ENCODE results near the gene ECI1. TPM values are rescaled to one million over a fixed set of nuclear protein-coding genes. Genes with fewer than 3 reads are reported as not detected.

Gene ECI1
- total RNA-seq, 1 donor from 2014 or later = 36.5 TPM

- intact Hi-C loops (cut with micrococcal nuclease) = loop anchor here (5.0 to 10.0 kb wide), 2 partner anchors 174 to 228 kb away; partner anchors contain the start of gene CCNF
- Mint-ChIP-seq H3K36me3 (ENCODE audit: low read depth) (no peaks in the 10 kb centered on the region), H3K27ac (no peak within 1 kb of the TSS), H3K4me1 (ENCODE audit: low read depth) (no peaks in the 10 kb centered on the region), H3K9me3 (no peaks in the 10 kb centered on the region), H3K4me3 (peak within 1 kb of the TSS; percentile 49), H3K27me3 (ENCODE audit: insufficient read depth) (peaks cover 34% of the 10 kb centered on the region)
- DNase-seq (ENCODE audit: low spot score) = no peak
Measured at GRCh38 chr16:2196162-2196980, 55.0 kb downstream of the ECI1 start, which contains the start of gene CASKIN1. TSS of gene CASKIN1 (minus strand) at chr16:2196605. CDS start at chr16:2196432, 173 bp downstream.

- Mint-ChIP-seq H3K9me3 (no peaks in the 10 kb centered on the region), H3K27me3 (ENCODE audit: insufficient read depth) (peaks cover 33% of the 10 kb centered on the region), H3K36me3 (ENCODE audit: low read depth) (no peaks in the 10 kb centered on the region), H3K27ac (no peak overlapping the region), H3K4me3 (no peak overlapping the region), H3K4me1 (ENCODE audit: low read depth) (no peaks in the 10 kb centered on the region)
- intact Hi-C loops (cut with micrococcal nuclease) = loop anchor here (1.0 to 10.0 kb wide), 4 partner anchors 55 to 306 kb away; partner anchors contain the start of genes CCNF and ECI1
- no peak for DNase-seq (ENCODE audit: low spot score)
Measured at GRCh38 chr16:2195322-2196161, 55.8 kb downstream of the ECI1 start.

GRCh38 chr16:2194852-2195321, 56.5 kb downstream of the ECI1 start:
- peak overlapping the region; percentile 15 for H3K4me3 Mint-ChIP-seq
- no peaks in the 10 kb centered on the region for H3K4me1 Mint-ChIP-seq (ENCODE audit: low read depth)
- H3K36me3 Mint-ChIP-seq (ENCODE audit: low read depth) = no peaks in the 10 kb centered on the region
- H3K9me3 Mint-ChIP-seq = no peaks in the 10 kb centered on the region
- peak; percentile 25 for DNase-seq (ENCODE audit: low spot score)
- no peak overlapping the region for H3K27ac Mint-ChIP-seq
- H3K27me3 Mint-ChIP-seq (ENCODE audit: insufficient read depth) = peaks cover 32% of the 10 kb centered on the region
- intact Hi-C loops (cut with micrococcal nuclease) = loop anchor here (1.0 to 10.0 kb wide), 4 partner anchors 56 to 306 kb away; partner anchors contain the start of genes CCNF and ECI1

- intact Hi-C loops (cut with micrococcal nuclease) = loop anchor here (2.0 to 10.0 kb wide), 2 partner anchors 57 to 231 kb away; partner anchors contain the start of genes CCNF and ECI1
- Mint-ChIP-seq H3K9me3 (no peaks in the 10 kb centered on the region), H3K4me3 (no peak overlapping the region), H3K36me3 (ENCODE audit: low read depth) (no peaks in the 10 kb centered on the region), H3K27ac (no peak overlapping the region), H3K27me3 (ENCODE audit: insufficient read depth) (peaks cover 32% of the 10 kb centered on the region), H3K4me1 (ENCODE audit: low read depth) (no peaks in the 10 kb centered on the region)
- DNase-seq (ENCODE audit: low spot score) = no peak
Measured at GRCh38 chr16:2194166-2194834, 57.1 kb downstream of the ECI1 start.

- H3K4me3 Mint-ChIP-seq = no peak overlapping the region
- H3K4me1 Mint-ChIP-seq (ENCODE audit: low read depth) = no peaks in the 10 kb centered on the region
- H3K9me3 Mint-ChIP-seq = no peaks in the 10 kb centered on the region
- H3K27ac Mint-ChIP-seq = no peak overlapping the region
- intact Hi-C loops (cut with micrococcal nuclease) = loop anchor here (10.0 kb wide), 1 partner anchor 233 kb away; the partner anchor contains the start of gene CCNF
- DNase-seq (ENCODE audit: low spot score) = no peak
- H3K27me3 Mint-ChIP-seq (ENCODE audit: insufficient read depth) = peaks cover 15% of the 10 kb centered on the region
- no peaks in the 10 kb centered on the region for H3K36me3 Mint-ChIP-seq (ENCODE audit: low read depth)
Measured at GRCh38 chr16:2191446-2191706, 60.0 kb downstream of the ECI1 start.

- no peak for DNase-seq (ENCODE audit: low spot score)
- Mint-ChIP-seq H3K27me3 (ENCODE audit: insufficient read depth) (peaks cover 15% of the 10 kb centered on the region), H3K4me3 (no peak overlapping the region), H3K4me1 (ENCODE audit: low read depth) (no peaks in the 10 kb centered on the region), H3K27ac (no peak overlapping the region), H3K36me3 (ENCODE audit: low read depth) (no peaks in the 10 kb centered on the region), H3K9me3 (no peaks in the 10 kb centered on the region)
- intact Hi-C loops (cut with micrococcal nuclease) = loop anchor here (10.0 kb wide), 1 partner anchor 234 kb away; the partner anchor contains the start of gene CCNF
Measured at GRCh38 chr16:2190659-2191445, 60.5 kb downstream of the ECI1 start.

- no peaks in the 10 kb centered on the region for H3K4me1 Mint-ChIP-seq (ENCODE audit: low read depth)
- H3K27me3 Mint-ChIP-seq (ENCODE audit: insufficient read depth) = peaks cover 15% of the 10 kb centered on the region
- H3K9me3 Mint-ChIP-seq = no peaks in the 10 kb centered on the region
- intact Hi-C loops (cut with micrococcal nuclease) = loop anchor here (10.0 kb wide), 1 partner anchor 235 kb away; the partner anchor contains the start of gene CCNF
- H3K36me3 Mint-ChIP-seq (ENCODE audit: low read depth) = no peaks in the 10 kb centered on the region
- no peak overlapping the region for H3K27ac Mint-ChIP-seq
- H3K4me3 Mint-ChIP-seq = no peak overlapping the region
- DNase-seq (ENCODE audit: low spot score) = no peak
Measured at GRCh38 chr16:2190002-2190658, 61.3 kb downstream of the ECI1 start.

Other genes with a start within 250 kb of the ECI1 start
- 100 and 105 TPM in 2 replicates for gene ZNF598, start 241.8 kb downstream of the ECI1 start, total RNA-seq
- gene NPW, start 231.8 kb downstream of the ECI1 start, total RNA-seq = 3.6 and 3.9 TPM in 2 replicates
- gene NHERF2, start 224.7 kb downstream of the ECI1 start, total RNA-seq = 2.2 and 2.5 TPM in 2 replicates
- gene NTHL1, start 203.8 kb downstream of the ECI1 start, total RNA-seq = 50.0 and 52.7 TPM in 2 replicates
- 96.4 and 111 TPM in 2 replicates for gene TSC2, start 203.6 kb downstream of the ECI1 start, total RNA-seq
- 92.5 and 104 TPM in 2 replicates for gene PKD1, start 115.7 kb downstream of the ECI1 start, total RNA-seq
- gene RAB26, start 103.0 kb downstream of the ECI1 start, total RNA-seq = 0.24 and 0.70 TPM in 2 replicates
- 70.4 and 73.1 TPM in 2 replicates for gene TRAF7, start 95.8 kb downstream of the ECI1 start, total RNA-seq
- 1.0 and 1.2 TPM in 2 replicates for gene CASKIN1, start 55.0 kb downstream of the ECI1 start, total RNA-seq
- 57.0 and 61.9 TPM in 2 replicates for gene MLST8, start 46.1 kb downstream of the ECI1 start, total RNA-seq
- gene BRICD5, start 40.7 kb downstream of the ECI1 start, total RNA-seq = 24.7 and 25.1 TPM in 2 replicates
- gene PGP, start 36.7 kb downstream of the ECI1 start, total RNA-seq = 37.2 and 37.7 TPM in 2 replicates
- gene E4F1, start 28.0 kb downstream of the ECI1 start, total RNA-seq = 35.6 and 37.4 TPM in 2 replicates
- 1.6 and 2.2 TPM in 2 replicates for gene DNASE1L2, start 15.1 kb downstream of the ECI1 start, total RNA-seq
- 398 and 403 TPM in 2 replicates for gene RNPS1, start 16.5 kb upstream of the ECI1 start, total RNA-seq
- gene ABCA3, start 89.1 kb upstream of the ECI1 start, total RNA-seq = 9.0 and 10.0 TPM in 2 replicates
- 45.3 and 46.7 TPM in 2 replicates for gene CCNF, start 177.9 kb upstream of the ECI1 start, total RNA-seq
- gene TEDC2, start 208.5 kb upstream of the ECI1 start, total RNA-seq = 41.0 and 43.9 TPM in 2 replicates
- 0.10 TPM in 1 of 2 replicates, not detected in the other for gene NTN3, start 219.7 kb upstream of the ECI1 start, total RNA-seq
- 19.6 and 24.6 TPM in 2 replicates for gene TBC1D24, start 223.5 kb upstream of the ECI1 start, total RNA-seq